Activated CD8-positive, alpha-beta memory T cell treated with anti-CD3 and anti-CD28 coated beads, Interleukin-2, amount 10 ng/mL, durations not matched to agents 7 days and 5 days (primary cell): ENCODE data around the gene HOXC13. TPM values are rescaled to one million over a fixed set of nuclear protein-coding genes. Genes with fewer than 3 reads are reported as not detected.
A peak's percentile ranks its signal among the peaks of the same experiment; 100 is the strongest.

Source experiments
- ATAC-seq: fragments of 150-1000 bp; cut with Tn5 transposase; one replicate; pipeline ENCODE4 v1.10.0; 2021; ENCODE audit warnings: moderate library complexity
- CTCF ChIA-PET: fragments of 350-600 bp; sonication (Branson Sonifier 250); formaldehyde crosslinking; loops from one replicate; lab custom pipeline; 2021; ENCODE audit warnings: antibody characterized with exemption; lab: Charles Lee
- DNase-seq: peaks from one replicate; pipeline ENCODE4 v3.0.0-alpha.2; 2020
- H3K27ac Mint-ChIP-seq: one replicate; pipeline ENCODE4 v1.8.0; 2021; ENCODE audit warnings: mild to moderate bottlenecking, mixed read lengths
- H3K27me3 Mint-ChIP-seq: one replicate; pipeline ENCODE4 v1.8.0; 2021; ENCODE audit warnings: mixed read lengths
- H3K36me3 Mint-ChIP-seq: one replicate; pipeline ENCODE4 v1.8.0; 2021; ENCODE audit warnings: mild to moderate bottlenecking, mixed read lengths
- H3K4me1 Mint-ChIP-seq: one replicate; pipeline ENCODE4 v1.8.0; 2021; ENCODE audit warnings: mixed read lengths
- H3K4me3 Mint-ChIP-seq: one replicate; pipeline ENCODE4 v1.8.0; 2021; ENCODE audit warnings: mild to moderate bottlenecking, moderate library complexity, mixed read lengths
- H3K9me3 Mint-ChIP-seq: one replicate; pipeline ENCODE4 v1.8.0; 2022; ENCODE audit warnings: low read depth, mixed read lengths
- total RNA-seq, 2 experiments: library from RNA; stranded (reverse); gene quantifications; one replicate each; pipeline ENCODE4 v1.2.3, GENCODE V29; 2021

Gene HOXC13
- total RNA-seq, 2 experiments from 2014 or later, result not detected

DNA sequence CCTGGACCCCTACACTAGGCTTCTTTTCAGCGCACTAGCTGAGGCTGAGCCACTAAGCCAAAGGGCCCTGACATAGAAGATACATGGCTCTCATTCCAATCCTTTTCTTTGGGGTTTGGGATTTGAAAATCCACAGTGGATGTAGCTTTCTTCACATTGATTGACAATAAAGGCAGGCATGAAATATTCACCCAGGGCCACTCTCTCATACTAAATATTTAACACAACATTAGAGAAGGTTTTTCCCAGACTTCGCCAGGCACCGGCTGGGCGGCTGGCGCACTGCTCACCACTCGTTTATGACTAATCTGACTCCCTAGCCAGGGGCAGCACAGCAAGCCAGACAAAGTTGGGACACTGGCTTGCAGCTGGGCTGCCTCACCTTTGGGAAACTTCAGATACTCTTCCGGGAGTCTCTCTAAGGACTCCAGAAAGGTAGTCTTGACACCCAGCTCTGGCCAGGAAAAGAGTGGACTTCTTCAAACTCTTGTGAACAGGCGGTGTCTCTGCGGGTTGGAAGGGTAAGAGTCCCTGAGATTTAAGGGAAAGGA is 33.6 kb downstream of the HOXC13 start:
- ATAC-seq, result no peak

DNA sequence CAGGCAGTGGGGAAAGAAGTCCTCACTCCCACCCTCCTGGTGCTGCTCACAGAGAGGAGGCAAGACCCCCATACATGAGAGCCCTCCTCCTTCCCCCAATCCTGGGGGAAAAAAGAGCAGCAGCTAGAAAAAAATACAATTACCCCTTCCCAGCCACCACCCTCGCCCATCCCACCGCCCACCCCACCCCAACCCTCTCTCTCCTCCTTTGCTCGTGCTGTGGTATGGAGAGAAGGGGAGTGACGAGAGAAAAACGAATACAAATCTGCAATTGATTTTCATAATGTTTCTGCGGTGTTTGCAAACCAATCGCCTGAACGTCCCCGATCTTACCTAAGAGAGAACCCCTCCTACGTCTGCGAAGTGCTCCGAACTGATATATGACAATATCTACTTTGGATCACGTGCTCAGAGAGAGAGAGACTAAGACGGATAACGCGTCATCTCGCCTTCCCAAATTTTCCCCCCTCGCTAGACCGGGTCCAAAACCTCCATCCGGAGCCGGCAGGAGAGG is 34.1 kb downstream of the HOXC13 start, which contains the start of gene HOXC11:
HOXC11 (plus strand) TSS at position 405 of the 514 bp plus-strand sequence. CDS start 116 bp downstream, outside the sequence.
- Mint-ChIP-seq H3K4me3 (no peak within 1 kb of the TSS), H3K36me3 (peaks cover 5% of the 10 kb centered on the region), H3K27ac (peak within 1 kb of the TSS; percentile 70), H3K9me3 (no peaks in the 10 kb centered on the region), H3K4me1 (peaks cover 8% of the 10 kb centered on the region), H3K27me3 (peaks cover 90% of the 10 kb centered on the region)
- no peak for ATAC-seq
- no peak for DNase-seq
- CTCF ChIA-PET, result interaction anchor here (0.8 to 2.1 kb wide), 2 partner anchors 12 to 19 kb away, joined by 3 to 8 read pairs; partner anchors contain the start of gene HOXC10

More for the DNA sequence above, 33.6 kb downstream of the HOXC13 start:
- Mint-ChIP-seq H3K27ac (no peak overlapping the region), H3K4me3 (no peak overlapping the region), H3K36me3 (peaks cover 5% of the 10 kb centered on the region), H3K4me1 (peaks cover 8% of the 10 kb centered on the region), H3K9me3 (no peaks in the 10 kb centered on the region), H3K27me3 (peaks cover 90% of the 10 kb centered on the region)
- CTCF ChIA-PET, result interaction anchor here (2.1 kb wide), 1 partner anchor 13 kb away, joined by 8 read pairs; the partner anchor contains the start of gene HOXC10
- no peak for DNase-seq

DNA sequence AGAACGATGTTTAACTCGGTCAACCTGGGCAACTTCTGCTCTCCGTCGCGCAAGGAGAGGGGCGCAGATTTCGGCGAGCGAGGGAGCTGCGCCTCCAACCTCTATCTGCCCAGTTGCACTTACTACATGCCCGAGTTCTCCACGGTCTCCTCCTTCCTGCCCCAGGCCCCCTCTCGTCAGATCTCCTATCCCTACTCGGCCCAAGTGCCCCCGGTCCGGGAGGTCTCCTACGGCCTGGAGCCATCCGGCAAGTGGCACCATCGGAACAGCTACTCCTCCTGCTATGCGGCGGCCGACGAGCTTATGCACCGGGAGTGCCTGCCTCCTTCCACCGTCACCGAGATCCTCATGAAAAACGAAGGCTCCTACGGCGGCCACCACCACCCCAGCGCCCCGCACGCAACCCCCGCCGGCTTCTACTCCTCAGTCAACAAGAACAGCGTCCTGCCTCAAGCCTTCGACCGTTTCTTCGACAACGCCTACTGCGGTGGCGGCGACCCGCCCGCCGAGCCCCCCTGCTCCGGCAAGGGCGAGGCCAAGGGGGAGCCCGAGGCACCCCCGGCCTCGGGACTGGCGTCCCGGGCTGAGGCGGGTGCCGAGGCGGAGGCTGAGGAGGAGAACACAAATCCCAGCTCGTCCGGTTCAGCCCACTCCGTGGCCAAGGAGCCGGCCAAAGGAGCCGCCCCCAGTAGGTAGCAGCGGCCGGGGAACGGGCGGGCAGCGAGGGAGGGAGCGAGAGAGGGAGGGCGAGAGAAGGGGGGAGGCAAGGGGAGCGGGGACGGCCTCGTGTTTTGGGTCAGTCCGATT is 34.8 kb downstream of the HOXC13 start:
- Mint-ChIP-seq H3K4me1 (peaks cover 8% of the 10 kb centered on the region), H3K36me3 (peaks cover 5% of the 10 kb centered on the region), H3K9me3 (no peaks in the 10 kb centered on the region), H3K27ac (peak overlapping the region; percentile 70), H3K4me3 (no peak overlapping the region), H3K27me3 (peaks cover 90% of the 10 kb centered on the region)
- CTCF ChIA-PET, result interaction anchor here (0.8 to 2.1 kb wide), 2 partner anchors 12 to 19 kb away, joined by 3 to 8 read pairs; partner anchors contain the start of gene HOXC10
- ATAC-seq, result no peak
- no peak for DNase-seq

DNA sequence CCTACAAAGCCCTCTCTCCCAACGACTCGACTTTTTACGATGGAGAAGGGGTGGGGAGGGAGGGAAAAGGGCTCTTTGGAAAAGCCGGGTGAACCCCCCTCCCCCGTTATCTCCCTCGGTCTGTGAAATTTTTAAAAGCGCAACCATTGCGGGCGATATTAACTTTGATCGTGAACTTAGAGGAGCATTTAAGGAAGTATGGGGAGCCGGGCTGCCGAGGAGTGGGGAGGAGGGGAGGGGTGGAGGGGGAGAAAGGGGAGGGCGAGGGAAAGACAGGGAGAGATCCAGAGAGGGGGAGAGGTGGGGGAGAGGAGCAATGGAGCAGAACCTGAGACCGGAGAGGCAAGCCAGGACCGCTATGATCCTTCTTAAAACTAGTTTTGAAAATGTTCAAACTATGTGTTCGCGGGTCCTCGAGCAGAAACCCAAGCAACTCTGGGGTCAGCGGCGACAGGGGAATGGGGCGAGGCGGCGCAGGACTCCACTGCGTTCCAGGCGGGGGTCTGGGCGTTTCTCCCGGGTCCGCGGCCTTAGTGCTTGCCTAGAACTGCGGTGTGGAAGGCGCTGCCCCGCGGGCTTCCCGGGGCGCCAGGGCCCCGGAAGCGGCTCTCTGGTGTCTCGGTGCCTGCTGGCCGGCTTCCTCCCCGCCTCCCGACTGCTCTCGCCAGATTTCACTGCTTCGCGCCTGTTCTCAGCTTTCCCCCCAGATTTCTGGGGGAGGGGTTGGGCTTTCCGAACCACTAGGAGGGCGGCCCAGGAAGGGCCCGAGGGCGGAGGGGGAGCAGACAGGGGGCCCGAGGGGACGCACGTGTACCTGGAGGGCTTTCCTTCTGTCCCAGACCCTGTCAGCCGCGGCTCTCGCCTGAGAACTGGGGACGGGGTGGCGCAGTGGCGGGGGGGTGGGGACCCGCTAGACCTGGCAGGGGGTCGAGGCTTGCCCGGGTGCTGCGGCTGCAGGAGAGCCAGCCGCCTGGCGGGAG is 35.7 kb downstream of the HOXC13 start, which contains the start of gene HOTAIR:
HOTAIR (minus strand) TSS at position 871 of the 980 bp plus-strand sequence.
- ATAC-seq, result no peak

DNA sequence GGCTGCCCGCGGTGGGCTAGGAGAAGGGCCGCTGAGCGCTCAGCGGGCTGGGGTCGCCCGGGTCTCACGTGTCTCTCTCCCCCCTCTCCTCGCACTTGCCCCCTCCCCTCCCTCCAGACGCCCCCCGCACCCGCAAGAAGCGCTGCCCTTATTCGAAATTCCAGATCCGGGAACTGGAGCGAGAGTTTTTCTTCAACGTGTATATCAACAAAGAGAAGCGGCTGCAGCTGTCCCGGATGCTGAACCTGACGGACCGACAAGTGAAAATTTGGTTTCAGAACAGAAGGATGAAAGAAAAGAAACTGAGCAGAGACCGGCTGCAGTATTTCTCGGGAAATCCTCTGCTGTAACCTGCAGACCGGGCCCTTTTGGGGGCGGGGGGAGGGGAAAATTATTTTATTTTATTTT is 36.4 kb downstream of the HOXC13 start:
- peaks cover 8% of the 10 kb centered on the region for H3K4me1 Mint-ChIP-seq
- H3K4me3 Mint-ChIP-seq, result no peak overlapping the region
- H3K9me3 Mint-ChIP-seq, result no peaks in the 10 kb centered on the region
- ATAC-seq, result no peak
- no peak for DNase-seq
- CTCF ChIA-PET, result no interaction called here
- peaks cover 5% of the 10 kb centered on the region for H3K36me3 Mint-ChIP-seq
- H3K27me3 Mint-ChIP-seq, result peaks cover 90% of the 10 kb centered on the region
- H3K27ac Mint-ChIP-seq, result no peak overlapping the region

More for the DNA sequence above, 35.7 kb downstream of the HOXC13 start, which contains the start of gene HOTAIR:
- Mint-ChIP-seq H3K9me3 (no peaks in the 10 kb centered on the region), H3K27me3 (peaks cover 90% of the 10 kb centered on the region), H3K4me1 (peaks cover 8% of the 10 kb centered on the region), H3K4me3 (no peak within 1 kb of the TSS), H3K36me3 (peaks cover 5% of the 10 kb centered on the region), H3K27ac (peak within 1 kb of the TSS; percentile 69)
- CTCF ChIA-PET, result no interaction called here
- no peak for DNase-seq

DNA sequence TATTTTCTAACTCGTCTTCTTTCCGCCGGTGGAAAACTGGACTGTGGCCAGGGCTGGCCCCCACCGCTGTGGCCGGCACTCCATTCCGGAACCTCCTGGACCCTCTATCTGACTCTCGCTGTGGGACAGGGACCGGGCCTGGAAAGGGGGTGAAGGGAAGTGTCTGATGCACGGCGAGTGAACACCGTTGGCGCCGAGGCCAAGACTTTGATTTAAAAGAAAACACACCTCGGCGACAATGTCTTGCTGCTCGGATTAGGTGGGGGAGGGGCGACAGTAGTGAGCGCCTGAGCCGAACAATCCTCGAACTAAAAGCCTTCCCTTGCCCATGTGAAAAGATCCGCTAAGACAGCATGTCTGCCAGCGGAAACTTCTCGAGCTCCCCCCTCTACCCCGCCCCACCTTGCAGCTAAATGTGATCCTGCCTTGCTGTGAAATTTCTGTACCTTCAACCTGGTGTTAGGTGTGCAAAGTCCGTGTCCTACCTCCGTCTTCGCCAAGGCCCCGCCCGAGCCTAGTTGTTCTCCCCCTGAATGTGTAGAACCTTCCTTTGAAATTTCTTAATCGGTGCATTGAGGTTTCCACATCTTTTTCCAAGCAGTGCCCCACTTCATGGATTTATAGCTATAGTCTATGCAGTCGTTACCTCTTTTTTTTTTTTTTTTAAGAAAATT is 37.0 kb downstream of the HOXC13 start:
- CTCF ChIA-PET, result interaction anchor here (0.7 kb wide), 1 partner anchor 21 kb away, joined by 3 read pairs; the partner anchor contains the start of gene HOXC12
- H3K4me1 Mint-ChIP-seq, result peaks cover 8% of the 10 kb centered on the region
- H3K27me3 Mint-ChIP-seq, result peaks cover 90% of the 10 kb centered on the region
- ATAC-seq, result no peak
- no peak for DNase-seq
- no peak overlapping the region for H3K4me3 Mint-ChIP-seq
- peaks cover 5% of the 10 kb centered on the region for H3K36me3 Mint-ChIP-seq
- H3K9me3 Mint-ChIP-seq, result no peaks in the 10 kb centered on the region
- H3K27ac Mint-ChIP-seq, result peak overlapping the region; percentile 69

DNA sequence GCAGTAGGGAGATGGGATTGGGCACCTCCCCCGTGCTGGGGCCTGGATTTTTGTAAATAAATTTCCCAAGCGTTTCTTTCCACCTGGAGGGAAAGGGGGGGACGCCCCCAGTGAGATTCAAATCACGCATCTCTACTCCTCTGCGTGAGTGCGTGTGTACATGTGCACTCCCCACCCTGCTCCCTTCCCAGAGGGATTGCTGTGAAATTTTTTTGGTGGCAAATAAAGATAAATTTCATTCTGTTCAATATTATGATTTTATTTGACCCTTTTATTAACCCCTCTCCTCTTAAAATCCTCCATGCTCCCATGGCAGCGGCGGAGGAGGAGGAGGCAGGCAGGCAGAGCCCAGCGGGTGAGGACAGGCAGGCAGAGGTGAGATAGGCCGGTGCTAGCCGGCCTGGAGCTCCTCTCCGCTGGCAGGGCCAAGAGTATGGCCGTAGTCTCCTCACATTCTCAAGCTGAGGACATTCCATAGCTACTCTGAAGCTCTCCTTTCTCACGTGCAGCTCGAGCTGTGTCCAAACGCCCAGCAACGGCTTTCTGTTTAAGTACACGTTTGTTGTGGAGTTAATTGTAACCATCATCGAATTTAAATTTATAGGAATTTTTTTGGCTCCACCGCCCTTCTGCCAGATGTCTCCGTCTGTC is 37.7 kb downstream of the HOXC13 start:
- Mint-ChIP-seq H3K36me3 (peaks cover 5% of the 10 kb centered on the region), H3K27ac (no peak overlapping the region), H3K27me3 (peaks cover 90% of the 10 kb centered on the region), H3K4me1 (peaks cover 8% of the 10 kb centered on the region), H3K4me3 (no peak overlapping the region), H3K9me3 (no peaks in the 10 kb centered on the region)
- ATAC-seq (no peak), DNase-seq (no peak)
- CTCF ChIA-PET, result interaction anchor here (0.7 kb wide), 1 partner anchor 22 kb away, joined by 3 read pairs; the partner anchor contains the start of gene HOXC12

DNA sequence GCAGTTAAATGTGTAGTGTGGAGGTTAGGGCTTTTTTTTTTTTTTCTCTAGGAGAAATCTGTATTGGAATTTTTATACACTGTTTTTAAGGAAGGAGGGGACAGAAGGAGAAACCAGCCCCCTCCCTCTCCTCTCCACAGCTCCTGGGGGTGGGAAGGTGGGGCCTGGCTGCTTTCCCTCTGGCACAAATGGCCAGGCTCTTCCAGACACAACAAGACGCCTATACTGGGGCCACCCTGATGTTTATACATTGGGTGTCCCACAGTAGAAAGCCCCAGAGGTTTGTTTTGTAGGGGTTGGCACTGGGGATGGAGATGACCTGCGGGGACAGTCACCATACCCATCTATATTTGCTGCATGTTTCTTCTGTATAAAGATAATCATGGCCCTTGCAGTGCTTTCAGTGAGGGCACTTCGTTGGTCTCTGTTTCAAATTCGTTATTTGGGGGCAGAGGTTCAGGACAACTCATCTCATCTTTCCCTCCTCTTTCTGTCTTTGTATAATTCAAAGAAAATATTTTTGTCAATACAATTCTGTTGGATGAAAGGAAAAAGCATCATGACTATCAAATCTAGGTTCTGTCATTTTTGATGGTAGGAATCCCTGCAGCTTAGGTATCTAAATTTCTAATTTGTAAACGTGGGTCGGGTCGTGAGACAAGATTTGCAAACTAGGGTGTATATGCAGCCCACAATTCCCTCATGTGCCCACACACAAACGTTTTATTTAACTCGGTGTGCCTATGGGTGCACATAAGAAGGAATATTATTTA is 38.4 kb downstream of the HOXC13 start:
- CTCF ChIA-PET, result no interaction called here

DNA sequence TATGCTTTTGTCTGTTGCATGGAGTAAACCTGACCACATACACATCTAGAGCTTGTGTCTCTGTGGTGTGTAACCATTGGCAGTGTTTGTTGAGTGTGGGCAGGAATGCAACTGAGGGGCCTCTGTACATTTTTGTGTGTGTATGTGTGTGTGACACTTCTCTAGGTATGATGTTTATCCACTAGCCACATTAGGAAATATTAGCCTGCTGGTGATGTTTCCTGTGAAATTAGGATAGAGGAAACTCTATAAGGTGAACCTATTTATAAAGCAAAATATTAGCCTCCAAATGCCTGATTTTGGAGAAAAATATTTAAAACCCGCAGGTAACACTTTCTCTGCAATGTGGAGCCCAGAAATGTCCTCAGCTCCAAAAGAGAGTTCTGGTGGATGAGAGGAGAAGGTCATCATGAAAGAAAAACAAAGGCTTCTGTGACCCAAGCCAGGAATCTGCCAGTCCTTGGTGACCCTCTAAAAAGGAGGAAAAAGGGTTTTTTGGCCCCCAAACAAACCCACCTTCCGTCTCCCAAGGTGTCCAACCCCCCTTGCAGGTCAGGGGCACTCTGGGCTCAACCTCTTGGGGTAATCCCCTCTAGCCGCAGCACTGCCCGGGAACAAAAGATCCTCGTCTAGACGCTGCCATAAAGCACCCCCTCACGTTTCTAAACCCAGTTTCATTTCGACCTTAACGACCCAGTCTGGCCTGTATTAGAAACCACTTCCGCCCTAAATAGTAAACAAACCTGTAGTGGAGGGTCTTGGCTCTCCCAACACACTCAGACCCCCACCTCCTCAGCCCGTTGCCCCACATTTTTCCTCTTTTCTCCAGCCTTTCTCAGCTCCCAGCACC is 39.2 kb downstream of the HOXC13 start:
- CTCF ChIA-PET, result no interaction called here
- H3K4me1 Mint-ChIP-seq, result peaks cover 8% of the 10 kb centered on the region

More for the DNA sequence above, 38.4 kb downstream of the HOXC13 start:
- H3K9me3 Mint-ChIP-seq, result no peaks in the 10 kb centered on the region
- H3K36me3 Mint-ChIP-seq, result peaks cover 5% of the 10 kb centered on the region
- H3K27me3 Mint-ChIP-seq, result peaks cover 90% of the 10 kb centered on the region
- H3K27ac Mint-ChIP-seq, result no peak overlapping the region
- H3K4me3 Mint-ChIP-seq, result no peak overlapping the region
- peaks cover 8% of the 10 kb centered on the region for H3K4me1 Mint-ChIP-seq
- no peak for ATAC-seq
- DNase-seq, result no peak

DNA sequence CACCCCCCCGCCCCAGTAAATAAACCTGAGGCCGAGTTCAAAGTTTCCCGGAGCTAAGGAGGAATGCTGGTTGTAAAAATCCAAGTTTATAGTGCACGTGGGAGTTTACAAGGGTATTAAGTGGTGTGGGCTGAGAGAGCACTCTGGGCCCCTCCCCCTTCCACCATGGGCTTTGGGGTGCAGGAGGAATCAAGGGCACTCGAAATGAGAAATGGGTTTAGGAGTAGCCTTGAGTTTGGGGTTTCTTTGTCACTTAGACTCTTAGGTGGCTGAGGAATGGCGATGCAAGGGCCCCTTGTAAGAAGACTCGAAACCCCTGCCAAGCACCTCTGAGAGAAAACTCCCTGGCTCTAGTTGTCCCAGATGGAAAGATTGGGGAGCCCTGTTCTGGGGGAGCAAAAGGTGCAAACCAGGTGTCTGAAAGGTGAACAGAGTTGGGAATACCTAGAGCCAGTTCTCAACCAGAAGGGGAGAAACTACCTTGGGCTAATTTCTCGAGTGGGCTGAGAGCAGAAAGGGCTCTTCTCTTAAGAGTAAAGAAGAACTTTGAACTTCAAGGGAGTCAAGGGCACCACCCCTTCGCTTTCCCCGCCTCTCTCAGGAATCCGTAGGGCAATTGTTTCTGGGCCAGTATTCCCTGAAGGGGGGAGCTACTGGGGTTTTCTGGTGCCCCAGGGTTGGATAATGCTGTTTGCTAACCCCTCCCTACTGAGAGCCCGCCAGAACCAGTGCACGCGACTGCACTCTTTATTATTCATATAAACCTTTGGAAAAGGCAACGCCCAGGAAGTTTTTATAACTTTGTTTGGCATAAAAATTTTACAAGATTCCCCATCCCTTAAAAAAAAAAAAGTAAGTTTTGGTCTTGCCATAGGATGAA is 40.1 kb downstream of the HOXC13 start:
- H3K27ac Mint-ChIP-seq, result no peak overlapping the region
- H3K27me3 Mint-ChIP-seq, result peaks cover 92% of the 10 kb centered on the region
- H3K4me3 Mint-ChIP-seq, result no peak overlapping the region
- CTCF ChIA-PET, result interaction anchor here (1.1 kb wide), 1 partner anchor 13 kb away, joined by 3 read pairs; no protein-coding TSS in a partner anchor
- ATAC-seq (no peak), DNase-seq (no peak)
- H3K4me1 Mint-ChIP-seq, result peaks cover 4% of the 10 kb centered on the region
- peaks cover 2% of the 10 kb centered on the region for H3K36me3 Mint-ChIP-seq
- no peaks in the 10 kb centered on the region for H3K9me3 Mint-ChIP-seq

More for the DNA sequence above, 39.2 kb downstream of the HOXC13 start:
- Mint-ChIP-seq H3K27me3 (peaks cover 90% of the 10 kb centered on the region), H3K27ac (no peak overlapping the region), H3K4me3 (no peak overlapping the region), H3K9me3 (no peaks in the 10 kb centered on the region), H3K36me3 (peaks cover 5% of the 10 kb centered on the region)
- no peak for DNase-seq
- no peak for ATAC-seq
